GM19455 (cell line): ENCODE measurements around the gene PHF10.

Experiments
- ATAC-seq: cut with Tn5 transposase; IDR thresholded peaks from one replicate; pipeline ENCODE4 v1.9.1; 2021; ENCODE audit not compliant: unreplicated experiment

The PHF10 gene

DNA sequence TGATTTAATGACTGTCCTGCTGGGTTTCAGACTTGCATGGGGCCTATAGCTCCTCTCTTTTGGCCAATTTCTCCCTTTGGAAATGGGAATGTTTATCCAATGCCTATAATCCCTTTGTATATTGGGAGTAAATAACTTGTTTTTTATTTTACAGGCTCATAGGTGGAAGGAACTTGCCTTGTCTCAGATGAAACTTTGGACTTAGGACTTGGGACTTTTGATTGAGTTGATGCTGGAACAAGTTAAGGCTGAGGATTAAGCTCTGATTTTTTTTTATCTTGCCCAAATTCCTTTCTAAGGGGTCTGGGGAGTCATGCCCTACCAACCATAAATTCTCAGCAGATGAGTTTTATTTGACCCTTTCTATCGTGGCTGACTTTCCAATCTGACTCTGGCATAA, 46.0 kb downstream of the PHF10 start:
- ATAC-seq = no peak

DNA sequence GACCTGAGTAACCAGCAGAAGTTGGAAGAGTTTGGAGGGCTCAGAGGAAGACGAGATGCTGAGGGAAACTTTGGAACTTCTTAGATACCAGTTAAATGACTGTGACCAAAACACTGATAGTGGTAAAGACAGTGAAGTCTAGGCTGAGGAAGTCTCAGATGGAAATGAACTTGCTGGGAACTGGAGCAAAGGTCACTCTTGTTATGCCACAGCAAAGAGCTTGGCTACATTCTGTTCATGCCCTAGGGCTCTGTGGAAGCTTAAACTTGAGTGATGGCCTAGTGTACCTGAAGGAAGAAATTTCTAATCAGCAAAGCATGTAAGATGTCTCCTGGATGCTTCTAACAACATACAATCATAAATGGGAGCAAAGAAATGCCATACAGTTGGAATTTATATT, 47.2 kb downstream of the PHF10 start:
- ATAC-seq = no peak

DNA sequence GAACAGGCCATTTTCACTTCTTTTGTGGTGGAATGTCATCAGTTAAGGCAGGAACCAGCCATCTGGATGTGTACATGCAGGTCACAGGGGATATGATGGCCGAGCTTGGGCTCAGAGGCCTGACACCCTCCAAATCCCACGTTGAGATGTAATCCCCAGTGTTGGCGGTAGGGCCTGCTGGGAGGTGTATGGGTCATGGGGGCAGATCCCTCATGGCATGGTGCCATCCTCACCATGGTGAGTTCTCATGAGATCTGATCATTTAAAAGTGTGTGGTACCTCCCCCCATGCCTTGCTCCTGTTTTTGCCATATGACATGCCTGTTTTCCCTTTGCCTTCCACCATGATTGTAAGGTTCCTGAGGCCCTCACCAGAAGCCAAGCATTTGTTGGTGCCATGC, 49.3 kb downstream of the PHF10 start:
- no peak for ATAC-seq

DNA sequence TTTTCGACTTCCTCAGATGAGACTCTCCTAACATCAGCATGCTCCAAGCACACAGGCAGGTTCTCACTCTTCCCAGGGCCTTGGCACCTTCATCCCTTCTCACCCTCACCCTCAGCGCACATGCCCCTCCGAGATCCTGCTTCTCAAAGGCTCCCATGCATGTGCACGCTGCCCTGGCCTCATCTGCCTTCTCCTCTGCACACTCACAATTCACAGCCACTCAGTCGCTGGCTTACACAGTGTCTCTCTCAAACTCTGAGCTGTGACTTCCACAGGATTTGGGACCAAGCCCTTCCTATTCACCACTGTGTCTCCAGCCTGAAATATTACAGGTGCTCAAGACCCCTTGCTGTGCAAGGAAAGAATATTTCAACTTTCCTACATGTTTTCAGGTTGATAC, 52.7 kb downstream of the PHF10 start:
- no peak for ATAC-seq

DNA sequence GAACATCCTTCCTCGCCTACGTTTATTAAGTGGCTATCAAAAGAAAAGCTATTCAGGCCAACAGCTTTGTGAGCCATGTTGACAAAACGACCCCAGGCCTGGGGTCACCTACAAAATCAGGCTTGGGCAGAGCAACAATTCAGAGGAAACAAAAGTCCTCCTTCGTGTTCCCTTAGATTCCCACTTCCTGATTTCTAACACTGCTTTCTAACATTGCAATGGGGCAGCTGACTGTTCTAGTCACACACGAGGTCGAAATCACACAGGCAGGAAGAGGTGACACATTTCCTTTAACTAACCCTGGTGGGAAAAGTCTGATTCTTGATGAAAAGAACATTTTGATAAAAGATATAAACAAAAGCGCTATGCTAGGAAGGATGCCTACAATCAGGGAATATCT, 54.4 kb downstream of the PHF10 start:
- no peak for ATAC-seq

DNA sequence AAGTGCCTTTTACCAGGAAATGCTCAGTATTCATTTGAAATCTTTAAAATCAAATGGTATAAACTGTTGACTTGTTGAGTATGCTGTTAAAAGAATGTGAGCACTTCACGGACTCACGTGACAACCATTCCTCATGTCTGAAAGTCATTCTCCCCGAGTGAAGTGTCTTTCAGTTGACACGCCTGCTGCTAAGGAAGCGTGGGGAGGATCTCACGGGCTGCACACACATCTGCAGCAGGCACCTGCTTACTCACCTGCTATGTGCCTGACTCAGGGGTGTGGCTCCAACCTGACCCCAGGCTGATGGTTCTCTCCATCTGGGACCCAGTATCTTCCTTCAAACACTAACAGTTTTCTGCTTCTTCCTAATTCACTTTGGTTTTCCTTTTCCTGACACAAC, 55.2 kb downstream of the PHF10 start:
- no peak for ATAC-seq

DNA sequence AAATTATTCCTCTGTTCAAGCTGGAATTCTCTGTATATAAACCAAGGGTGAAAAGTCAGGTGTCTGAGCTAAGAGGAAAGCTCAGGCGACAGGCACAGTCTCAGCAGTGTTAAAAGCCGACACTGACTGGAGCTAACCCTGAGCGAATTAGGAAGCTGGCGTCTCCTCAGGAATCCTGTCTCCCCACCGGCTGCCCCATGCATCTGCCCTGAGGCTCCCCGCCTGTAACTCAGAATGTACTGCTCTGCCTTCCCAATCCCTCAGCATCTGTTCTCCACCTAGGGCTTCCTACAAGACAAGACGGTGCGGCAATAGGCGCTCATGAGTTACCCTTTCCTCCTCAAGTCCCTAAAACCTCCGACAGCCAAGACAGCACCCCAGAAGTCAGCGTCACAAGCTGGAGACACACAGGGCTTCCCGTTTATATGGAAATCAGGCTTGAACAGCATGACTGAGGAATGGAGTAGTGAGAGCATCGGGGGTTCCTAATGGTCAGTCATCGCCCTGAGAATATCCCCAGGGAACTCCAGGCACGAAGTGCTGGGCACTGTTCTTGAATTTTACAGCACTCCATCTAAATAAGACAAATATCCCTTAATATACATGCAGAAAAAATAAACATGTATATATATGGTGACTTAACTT, 56.0 kb downstream of the PHF10 start:
- ATAC-seq = no peak

DNA sequence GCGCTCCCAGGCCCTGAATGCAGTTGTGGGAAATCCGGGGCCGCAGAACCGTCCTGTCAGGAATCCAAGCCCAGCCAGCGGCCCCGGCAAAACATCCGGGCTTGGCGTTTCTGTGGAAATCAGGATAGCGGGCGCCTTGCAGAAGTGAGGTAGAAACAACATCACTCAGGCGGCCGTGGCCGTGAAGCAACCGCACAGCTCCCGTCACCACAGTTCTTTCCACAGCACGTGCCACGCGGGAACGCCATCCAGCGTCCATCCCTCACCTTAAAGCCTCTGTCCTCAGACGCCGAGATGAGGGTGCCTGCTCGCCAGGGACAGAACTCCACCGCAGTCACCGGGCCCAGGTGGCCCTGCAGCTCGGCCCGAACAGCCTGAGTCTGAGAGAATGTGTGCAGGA, 56.6 kb downstream of the PHF10 start:
- ATAC-seq = no peak

DNA sequence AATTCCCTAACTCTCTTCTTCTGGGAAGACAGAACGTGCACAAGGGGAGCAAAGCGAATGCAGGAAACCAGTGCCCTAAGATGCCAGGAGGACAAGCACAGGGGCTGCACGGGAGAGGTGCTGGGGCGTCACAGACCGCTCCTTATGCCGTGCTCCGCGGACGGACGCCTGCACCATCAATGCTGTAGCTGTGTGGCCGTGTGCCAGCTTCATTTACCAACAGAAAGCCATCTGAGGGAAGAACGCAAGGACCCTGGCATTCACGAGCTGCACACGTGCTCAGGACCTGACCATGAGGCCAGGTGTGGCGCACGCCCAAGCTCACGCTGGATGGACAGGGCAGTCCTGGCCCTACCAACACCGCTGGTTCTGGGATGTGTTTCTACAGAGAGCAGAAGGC, 57.9 kb downstream of the PHF10 start:
- no peak for ATAC-seq

DNA sequence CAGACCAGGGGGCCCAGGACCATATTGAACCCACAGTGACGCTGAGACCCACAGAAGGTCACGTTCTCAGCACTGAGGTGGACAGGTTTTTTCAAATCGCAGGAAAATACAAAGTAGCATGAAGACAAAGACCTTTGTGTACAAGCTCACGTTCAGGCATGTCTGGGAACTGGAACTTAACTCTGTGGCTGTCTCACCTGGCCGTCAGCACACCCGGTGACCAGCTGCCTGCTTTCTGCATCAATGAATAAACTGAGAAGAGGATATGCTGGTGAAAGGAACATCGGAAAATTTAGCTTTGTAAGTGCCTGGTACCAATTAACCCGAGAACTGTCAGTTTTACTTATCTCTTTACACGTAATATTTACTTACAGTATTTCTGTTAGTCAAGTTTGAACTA, 59.0 kb downstream of the PHF10 start:
- no peak for ATAC-seq

DNA sequence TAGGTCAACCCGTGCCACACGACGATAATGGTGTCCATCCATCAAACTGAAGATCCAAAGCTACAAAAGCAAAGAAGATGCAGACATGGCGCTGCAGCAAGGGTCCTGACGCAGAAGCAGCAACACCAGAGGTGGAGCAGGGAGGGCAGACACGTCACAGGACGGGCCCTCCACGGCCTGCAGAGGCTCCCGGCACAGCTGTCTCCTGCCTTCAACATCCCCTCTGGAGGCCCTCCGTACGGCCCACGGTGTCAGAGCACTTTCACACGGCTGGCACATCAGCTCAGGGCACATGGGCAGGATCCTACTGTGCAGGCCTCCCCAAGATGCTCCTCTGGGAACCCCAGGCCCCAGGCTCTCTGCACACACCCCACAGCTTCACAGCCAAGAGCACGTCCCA, 60.1 kb downstream of the PHF10 start:
- ATAC-seq = no peak

DNA sequence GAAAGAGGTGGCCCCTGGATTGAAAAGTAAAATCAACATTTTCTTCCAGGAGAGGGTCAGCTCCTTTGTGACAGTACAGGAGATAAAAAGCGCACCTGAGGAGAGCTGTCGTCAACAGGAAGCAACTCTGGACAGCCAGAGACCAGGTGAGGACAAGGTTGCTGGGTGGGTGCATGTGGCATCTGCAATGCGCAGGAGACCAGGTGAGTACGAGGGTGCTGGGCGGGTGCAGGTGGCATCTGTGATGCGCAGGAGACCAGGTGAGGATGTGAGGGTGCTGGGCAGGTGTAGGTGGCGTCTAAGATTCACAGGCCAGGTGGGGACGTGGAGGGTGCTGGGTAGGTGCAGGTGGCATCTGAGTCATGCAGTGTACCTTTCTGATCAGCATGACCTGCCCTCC, 60.8 kb downstream of the PHF10 start:
- no peak for ATAC-seq

DNA sequence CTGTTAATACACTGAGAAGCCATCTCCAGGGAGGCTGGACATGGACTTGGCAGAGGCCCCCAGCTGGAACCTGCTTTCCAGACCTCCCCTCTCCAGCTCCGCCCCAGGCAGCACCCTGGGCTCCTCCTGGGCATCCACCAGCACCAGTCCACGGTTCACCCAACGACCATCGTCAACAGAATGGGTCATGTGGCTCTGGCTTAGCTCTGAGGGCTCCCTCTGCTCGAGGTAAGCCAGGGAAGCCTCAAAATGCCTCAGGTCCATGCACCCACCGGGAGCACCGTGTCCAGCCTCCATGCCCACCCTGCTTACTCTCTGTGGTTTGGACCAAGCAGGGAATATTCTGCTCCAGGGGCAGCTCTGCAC, 62.9 kb downstream of the PHF10 start:
- ATAC-seq = no peak

DNA sequence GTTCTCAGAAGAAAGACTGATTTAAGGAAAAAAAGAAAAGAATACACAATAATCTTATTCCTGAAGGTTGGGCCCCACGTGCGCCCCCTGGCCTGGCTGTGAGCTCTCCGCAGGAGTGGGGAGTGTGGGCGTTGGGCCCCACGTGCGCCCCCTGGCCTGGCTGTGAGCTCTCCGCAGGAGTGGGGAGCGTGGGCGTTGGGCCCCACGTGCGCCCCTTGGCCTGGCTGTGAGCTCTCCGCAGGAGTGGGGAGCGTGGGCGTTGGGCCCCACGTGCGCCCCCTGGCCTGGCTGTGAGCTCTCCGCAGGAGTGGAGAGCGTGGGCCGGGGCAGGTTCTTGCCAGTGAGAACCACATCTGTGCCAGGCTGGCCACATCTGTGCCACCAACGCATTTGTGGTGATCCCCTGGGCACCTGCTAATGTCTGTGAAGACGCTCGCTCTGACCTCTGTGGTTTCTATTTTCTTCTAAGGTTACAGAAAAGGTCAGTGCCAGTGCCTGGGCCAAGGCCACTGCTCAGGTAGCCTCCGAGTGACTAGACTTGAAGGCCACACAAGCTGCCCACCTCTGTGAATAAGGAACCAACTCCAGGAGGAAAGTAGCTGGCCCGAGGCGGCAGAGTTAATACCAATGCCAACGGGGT, 63.4 kb downstream of the PHF10 start:
- no peak for ATAC-seq

DNA sequence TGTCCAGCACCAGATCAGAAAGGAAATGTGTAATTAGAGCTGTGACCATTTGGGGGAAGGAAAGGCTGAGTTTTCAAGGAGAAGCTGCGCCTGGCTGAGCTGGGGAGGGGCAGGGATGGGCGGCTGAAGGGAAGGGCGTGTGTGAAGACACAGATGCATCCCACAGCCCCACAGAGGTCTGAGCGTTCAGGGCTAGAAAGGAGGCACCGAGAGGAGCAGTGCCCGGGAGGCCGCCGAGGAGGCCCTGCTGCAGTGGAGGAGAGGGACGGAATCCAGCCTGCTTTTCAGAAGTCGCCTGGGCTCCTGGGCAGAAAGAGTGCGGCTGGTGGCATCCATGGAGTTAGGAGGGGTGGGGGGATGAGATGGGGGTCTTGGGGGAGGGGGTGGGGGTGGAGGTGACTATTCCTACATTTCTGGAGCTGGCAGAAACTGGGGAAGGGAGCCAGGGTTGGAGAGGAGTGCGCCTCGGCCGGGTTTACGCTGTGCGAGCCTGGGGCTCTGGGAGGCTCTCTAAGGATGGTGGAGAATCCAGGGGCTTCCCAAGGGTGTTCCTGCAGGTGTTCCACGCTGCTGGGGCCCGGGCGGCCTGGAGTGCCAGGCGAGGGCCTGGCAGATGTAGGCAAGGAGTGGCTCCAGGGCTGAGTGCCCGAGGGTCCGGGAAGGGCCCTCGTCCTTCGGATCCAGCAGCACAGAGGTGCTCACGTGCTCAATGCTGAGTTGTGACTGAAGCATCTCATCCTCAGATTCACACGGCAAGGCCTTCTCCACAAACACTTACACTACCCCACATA, 64.3 kb downstream of the PHF10 start:
- ATAC-seq = no peak

DNA sequence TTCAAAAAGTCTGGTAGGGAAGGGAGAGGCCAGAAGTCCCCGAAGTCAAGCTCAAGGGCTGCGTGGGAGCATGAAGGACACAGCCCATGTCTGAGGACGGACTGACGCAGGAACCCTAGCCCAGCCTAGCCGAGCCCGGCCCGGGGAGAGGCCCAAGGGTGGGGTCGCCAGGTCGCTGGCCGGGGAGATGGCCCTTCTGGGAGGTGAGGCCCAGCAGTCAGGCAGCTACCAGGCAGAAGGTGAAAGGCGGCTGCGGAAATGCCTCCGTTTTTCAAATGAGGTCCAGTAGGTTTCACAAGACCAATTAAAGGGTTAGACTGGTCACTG, 67.1 kb downstream of the PHF10 start:
- no peak for ATAC-seq

DNA sequence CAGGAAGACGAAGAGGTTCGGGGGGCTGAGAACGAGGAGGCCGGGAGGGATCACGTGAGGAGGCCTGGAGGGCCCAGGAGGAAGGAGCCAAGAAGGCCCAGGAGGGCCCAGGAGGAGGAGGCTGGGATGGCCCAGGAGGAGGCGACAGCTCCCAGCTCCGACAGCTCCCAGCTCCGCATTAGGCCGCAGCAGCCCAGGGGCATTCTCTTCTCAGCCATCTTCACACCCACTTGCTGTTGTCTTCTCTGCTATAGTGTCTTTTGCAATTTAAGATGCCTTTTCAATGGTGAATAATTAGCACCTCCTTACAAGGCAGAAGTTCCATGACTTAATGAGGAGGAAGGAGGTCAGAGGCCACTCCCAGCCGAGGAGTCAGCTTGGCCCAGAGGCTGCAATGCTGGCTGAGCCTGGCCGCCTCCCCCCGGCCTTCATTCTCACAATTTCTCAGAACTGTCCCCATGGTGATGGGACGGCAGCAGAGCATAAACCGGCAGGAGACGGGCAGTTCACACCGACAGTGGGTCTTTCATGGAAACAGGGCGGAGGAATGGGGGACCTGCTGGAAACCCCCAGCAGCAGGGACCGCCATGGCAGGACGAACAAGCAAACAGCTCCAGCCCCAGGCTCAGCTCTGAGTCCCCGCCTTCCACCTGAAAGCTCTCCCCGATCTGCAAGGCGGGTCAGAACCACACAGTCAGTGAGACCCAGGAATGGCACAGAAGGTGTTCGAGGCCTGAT, 67.6 kb downstream of the PHF10 start:
- ATAC-seq = no peak

DNA sequence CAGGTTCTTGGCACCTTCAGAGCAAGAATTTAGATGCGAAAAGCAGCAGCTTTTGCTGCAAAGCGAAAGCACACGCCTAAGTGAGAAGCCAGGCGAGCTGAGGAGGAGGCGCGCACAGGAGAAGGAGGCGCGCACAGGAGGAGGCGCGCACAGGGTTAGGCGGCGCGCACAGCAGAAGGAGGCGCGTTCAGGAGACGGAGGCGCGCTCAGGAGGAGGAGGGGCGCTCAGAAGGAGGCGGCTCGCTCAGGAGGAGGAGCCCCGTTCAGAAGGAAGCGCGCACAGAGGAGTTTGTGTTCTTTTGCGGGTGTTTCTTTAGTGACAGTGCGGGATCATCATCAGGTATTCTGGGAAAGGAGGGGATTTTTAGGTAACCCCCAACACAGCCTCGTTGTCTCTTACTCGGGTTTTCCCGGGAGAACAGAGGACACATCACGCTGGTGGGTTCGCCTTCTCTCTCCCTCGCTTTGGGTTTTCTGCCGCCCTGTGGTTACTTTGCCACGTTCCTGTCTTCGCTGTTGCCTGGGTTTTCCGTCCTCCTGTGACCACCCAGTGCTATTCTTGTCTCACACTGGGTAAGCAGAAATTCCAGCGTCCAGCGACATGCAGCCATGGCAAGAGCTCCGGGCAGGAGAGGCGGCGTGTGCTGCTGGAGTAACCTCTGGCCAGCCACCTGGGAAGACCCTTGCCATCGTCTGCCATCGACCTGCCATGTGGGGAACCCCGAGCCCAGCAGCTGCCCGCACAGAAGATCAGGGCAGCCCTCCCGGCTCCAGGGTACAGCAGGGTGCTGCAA, 69.5 kb downstream of the PHF10 start:
- ATAC-seq = peak; percentile 94
